Activated CD4-positive, alpha-beta T cell treated with anti-CD3 and anti-CD28 coated beads for 48 hours (primary cell): ENCODE data around the gene ATG4D.

Experiments used
- DNase-seq: peaks from one replicate; pipeline ENCODE4 v3.0.0-alpha.2; 2020

The ATG4D gene

DNA sequence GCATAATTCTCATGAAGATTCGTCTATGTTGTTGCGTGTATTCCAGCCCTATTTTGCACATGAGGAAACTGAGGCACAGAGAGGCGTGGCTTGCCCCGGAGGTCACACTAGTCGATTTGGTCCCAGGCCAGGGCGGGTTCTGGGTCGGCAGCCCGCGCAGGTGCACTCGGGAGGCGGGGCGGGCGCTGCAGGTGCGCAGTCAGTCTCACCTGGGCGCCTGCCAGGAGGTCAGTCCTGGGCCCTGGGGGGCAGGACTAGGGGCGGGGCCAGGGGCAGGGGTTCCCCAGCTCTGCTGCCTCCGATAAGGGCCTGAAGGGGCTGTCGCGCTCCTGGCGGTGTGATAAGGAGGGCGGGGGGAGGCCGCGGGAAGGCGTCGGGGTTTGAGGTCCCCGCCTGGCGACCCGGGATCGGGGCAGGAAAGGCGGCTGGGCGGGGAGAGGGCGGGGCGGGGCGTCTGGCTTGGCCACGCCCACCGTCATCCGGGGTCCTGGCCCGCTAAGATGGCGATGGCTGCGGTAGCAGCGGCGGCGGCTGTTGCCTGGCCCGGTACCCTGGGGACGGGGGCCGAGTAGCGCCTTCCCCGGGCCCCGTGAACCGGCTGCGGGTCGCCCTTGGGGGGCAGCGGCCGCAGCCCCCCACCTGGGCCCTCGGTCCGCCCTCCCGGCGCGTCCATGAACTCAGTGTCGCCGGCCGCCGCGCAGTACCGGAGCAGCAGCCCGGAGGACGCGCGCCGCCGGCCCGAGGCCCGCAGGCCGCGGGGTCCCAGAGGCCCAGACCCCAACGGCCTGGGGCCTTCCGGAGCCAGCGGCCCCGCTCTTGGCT lies at the start of gene ATG4D:
Gene ATG4D (plus strand): TSS at position 485 of the 822 bp plus-strand sequence. CDS start 187 bp downstream, at position 672.
- peak; percentile 83 for DNase-seq

- no peak for DNase-seq
Observed at GRCh38 chr19:10497371-10497770, 46.3 kb upstream of the ATG4D start.

DNA sequence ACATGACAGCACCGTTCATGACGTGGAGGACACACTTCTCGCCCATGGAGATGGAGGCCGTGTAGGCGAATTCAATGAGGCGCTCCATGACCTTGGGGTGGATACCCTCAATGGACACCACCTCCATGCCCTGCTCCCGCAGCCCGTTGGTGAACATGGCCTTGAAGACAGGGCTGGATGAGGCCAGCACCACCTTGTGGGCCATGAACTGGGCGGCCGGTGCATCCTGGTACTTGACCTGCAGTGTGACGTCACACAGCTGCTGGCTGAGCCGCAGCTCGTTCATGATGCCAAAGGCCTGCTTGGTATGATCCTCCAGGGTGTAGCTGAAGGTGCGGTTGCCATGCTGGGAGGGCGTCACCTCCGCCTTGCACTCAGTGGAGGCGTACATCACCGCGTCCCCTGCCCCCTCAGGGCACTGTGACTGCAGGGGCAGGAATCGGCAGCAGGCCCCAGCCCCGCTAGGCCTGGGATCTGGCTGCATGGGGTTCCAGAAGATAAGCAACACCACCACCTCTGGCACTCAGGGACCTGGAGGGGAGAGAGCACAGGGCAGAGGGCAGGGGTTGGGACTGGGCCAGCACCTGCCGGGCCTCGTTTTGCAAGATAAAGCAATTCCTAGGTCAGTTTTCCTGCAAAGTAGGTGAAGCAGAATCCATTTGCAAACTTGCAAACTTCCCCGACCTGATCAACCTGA lies 44.0 kb upstream of the ATG4D start:
- DNase-seq = no peak

GRCh38 chr19:10500247-10500592 lies 43.5 kb upstream of the ATG4D start:
- DNase-seq = no peak

DNA sequence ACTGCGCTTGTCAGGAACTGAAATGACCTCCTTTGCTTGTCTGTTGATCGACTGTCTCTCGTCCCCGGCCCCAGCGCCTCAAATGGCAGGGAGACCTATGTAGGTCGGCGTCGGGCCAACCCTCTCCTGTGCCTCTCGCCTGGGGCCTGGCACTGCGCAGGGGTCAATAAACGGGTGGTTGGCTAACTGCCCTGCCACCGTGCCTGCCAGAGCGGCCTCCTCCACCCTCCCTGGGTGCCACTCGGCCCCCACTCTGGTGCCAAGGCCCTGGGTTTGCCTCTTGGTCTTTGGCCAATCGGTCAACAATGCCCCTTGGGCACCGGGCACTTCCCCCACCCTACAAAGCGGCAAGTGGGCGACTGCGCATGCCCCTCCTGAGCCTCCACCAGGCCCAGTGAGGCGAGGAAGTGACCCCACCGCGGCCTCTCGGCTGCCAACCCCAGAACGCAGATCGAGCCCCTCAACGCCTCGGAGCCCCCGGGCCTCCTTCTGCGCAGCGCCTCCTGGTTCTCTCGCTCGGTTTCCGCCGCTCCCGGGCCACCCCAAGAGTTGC lies 41.7 kb upstream of the ATG4D start:
- DNase-seq = peak; percentile 50

- peak; percentile 94 for DNase-seq
Observed at GRCh38 chr19:10502524-10503001, 41.1 kb upstream of the ATG4D start.

DNA sequence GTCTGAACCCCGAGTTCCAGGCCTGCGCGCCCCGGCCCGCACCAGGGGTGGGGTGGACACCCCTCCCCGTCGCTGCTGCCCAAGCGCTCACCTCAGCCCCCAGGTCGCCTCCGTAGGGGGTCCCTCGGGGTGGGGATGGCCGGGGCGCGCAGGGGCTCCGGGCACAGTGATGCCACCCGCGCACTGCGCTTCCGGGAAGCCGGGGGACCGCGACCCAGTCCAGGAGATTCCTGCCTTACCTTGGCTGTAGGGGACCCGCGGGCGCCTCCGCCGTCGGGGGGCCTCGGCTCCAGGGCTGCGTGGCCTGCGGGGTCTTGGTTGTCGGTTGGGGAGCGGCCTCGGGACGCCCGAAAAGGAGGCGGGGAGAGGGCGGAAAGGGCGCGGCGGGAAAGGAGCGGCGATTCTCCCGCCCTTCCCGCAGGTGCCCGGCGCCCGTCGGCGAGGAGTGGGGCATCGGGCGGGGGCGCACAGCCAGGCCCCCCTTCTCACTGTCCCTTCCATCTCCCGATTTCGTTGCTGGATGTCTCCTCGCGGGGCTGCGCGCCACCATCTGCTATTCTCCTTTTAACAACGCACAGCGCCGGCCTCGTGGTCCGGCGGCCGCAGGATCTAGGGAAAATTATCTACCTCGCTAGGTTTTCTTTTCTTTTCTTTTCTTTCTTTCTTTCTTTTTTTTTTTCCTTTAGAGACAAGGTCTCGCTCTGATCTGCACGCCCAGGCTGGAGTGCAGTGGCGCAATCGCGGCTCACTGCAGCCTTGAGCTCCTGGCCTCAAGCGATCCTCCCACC lies 40.5 kb upstream of the ATG4D start, which contains the start of gene KEAP1:
Gene KEAP1 (minus strand): TSS at position 355 of the 788 bp plus-strand sequence. CDS start 3,323 bp downstream, outside the sequence.
- peak; percentile 51 for DNase-seq

DNA sequence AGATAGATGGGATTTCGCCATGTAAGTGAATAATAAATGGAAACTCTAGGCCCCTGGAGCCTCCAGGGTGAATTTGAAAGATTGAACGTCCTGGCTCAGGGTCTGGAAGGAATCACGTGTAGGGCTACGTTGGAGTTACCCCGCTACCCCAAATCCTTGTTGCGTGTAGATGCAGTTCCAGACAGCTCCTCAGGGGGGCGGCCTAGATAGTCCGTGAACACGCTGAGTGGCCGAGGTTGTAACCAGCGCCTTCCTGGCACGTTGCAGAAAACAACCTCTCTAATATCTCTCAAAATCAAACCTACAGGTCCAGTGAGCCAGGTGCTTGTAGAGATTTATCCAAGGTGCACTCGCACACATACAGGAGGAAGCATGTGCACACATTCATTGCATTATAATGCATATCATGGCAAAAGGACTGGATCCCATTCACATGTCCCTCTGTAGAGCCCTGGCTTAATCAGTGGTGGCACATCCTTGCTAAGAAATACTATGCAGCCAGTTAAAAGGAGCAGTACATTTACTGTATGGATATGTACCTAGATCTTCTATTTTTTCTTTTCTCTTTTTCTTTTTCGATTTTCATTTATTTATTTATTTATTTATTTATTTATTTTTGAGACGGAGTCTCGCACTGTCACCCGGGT lies 38.0 kb upstream of the ATG4D start:
- DNase-seq = peak; percentile 92

DNA sequence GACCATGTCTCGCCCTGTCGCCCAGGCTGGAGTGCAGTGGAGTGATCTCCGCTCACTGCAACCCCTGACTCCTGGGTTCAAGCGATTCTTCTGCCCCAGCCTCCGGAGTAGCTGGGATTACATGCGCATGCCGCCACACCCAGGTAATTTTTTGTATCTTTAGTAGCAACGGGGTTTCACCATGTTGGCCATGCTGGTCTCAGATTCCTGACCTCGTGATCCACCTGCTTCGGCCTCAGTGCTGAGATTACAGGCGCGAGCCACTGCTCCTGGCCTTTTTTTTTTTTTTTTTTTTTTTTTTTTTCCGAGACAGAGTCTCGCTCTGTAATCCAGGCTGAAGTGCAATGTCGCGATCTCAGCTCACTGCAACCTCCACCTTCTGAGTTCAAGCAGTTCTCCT lies 35.7 kb upstream of the ATG4D start:
- DNase-seq = no peak

- DNase-seq = peak; percentile 71
Observed at GRCh38 chr19:10508707-10509106, 35.0 kb upstream of the ATG4D start.

DNA sequence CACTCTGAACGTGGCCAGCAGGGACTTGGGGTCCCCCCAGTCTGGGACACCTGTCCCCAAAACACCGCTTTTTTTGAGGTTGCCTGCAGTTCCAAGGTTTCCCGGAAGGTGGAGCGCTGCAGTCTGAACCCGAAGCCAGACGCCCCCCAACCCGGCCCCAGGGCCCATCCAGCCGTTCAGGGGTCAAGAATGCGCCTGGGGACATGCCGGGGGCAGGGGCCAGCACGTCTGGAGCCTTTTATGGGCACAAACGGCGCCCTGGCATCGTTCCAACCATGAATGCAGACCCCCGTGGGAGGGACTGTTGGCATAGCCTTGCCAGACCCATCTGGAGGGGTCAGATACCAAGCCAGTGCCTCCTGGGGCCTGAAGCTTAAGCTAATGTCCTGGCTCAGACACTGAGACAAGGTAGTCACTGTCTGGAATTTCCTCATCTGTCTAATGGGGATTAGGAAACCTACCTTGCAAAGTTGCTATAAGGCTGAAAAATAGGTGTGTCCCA lies 33.4 kb upstream of the ATG4D start:
- DNase-seq = peak; percentile 70

- DNase-seq = no peak
Observed at GRCh38 chr19:10513223-10513622, 30.5 kb upstream of the ATG4D start.

GRCh38 chr19:10514211-10515145 lies 29.2 kb upstream of the ATG4D start:
- DNase-seq = peak; percentile 64

- DNase-seq = no peak
Observed at GRCh38 chr19:10516064-10516385, 27.7 kb upstream of the ATG4D start.

DNA sequence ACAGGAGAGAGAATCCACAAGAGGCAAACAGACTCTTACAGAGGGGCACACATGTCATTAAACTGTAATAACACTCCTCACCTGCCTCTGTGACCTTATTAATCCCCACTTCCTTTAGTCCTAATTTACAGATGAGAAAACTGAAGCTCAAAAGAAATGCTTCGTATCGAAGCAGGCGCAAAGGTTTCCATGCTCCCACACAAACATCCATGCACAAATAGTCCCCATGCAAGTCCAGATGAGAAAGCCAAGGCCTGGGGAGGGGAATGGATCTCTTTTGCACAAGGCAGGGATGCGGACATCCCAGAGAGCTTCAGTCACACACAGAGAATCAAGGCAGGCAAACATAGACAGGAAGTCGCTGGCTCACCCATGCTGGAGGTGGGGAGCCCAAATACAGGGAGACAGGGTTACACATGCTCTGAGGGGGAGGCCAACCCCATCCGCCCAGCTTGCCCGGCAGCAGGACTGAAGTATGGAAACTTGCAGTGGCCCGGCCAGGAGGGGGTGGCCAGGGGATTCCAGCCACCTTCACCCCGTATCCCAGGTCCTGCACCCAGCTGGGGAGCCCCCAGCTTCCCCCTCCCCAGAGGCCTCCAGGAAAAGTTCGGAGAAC lies 26.9 kb upstream of the ATG4D start:
- no peak for DNase-seq

DNA sequence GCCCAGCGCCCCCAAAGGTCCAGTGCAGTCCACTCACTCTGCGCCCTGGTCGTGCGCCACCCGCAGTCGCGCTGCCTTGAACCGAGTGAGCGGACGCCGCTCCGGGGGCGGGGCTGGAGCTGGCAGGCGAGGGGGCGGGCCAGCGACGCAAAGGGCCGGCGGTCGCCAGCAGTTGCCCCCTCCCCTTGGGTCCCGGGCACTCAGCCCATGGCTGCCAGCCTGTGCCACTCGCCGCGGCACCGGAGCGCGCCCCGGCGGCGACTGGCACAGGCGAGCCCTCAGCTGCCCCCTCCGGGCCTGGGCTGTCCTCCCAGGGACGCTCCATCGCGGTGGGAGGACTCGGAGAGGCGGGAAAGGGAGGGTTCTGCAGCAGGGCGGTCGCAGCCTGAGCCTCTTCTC lies 26.3 kb upstream of the ATG4D start, which contains the start of gene S1PR5:
Gene S1PR5 (minus strand): TSS at position 87 of the 399 bp plus-strand sequence. CDS start 2,436 bp downstream, outside the sequence.
- DNase-seq = no peak

- DNase-seq = peak; percentile 19
Observed at GRCh38 chr19:10517760-10518443, 25.8 kb upstream of the ATG4D start.

GRCh38 chr19:10518444-10519361 lies 25.0 kb upstream of the ATG4D start:
- no peak for DNase-seq

- no peak for DNase-seq
Observed at GRCh38 chr19:10519421-10519820, 24.3 kb upstream of the ATG4D start.
